HG02852 (cell line): ENCODE data around the gene HOXB9.

Source experiments
- ATAC-seq: cut with Tn5 transposase; IDR thresholded peaks from one replicate; pipeline ENCODE4 v1.9.1; 2021; ENCODE audit warnings: mild to moderate bottlenecking, moderate library complexity; ENCODE audit not compliant: unreplicated experiment

Gene HOXB9

GRCh38 chr17:48639982-48640857 lies 14.1 kb upstream of the HOXB9 start:
- no peak for ATAC-seq

DNA sequence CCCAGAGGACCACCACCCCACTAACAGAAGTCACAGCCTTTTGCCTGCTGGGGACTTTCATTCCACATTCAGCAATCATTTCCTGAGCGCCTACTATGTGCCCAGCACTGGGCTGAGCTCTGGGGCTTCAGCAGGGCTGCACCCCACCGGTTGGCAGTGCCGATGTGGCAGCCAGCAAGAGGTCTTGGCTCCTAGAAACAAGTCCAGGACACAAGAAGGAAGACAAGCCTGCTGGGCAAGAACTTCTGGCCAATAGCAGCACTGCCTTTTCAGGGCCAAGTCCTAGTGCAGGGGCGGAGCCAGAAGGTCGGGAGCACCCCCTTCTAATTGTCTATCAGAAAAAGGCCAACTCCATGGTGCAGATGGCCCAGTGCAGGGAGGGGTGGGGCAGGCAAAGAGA lies 13.0 kb upstream of the HOXB9 start:
- ATAC-seq = no peak

- no peak for ATAC-seq
Measured at GRCh38 chr17:48637323-48638260, 11.4 kb upstream of the HOXB9 start.

GRCh38 chr17:48636177-48637018 lies 10.2 kb upstream of the HOXB9 start:
- ATAC-seq = peak; percentile 50

DNA sequence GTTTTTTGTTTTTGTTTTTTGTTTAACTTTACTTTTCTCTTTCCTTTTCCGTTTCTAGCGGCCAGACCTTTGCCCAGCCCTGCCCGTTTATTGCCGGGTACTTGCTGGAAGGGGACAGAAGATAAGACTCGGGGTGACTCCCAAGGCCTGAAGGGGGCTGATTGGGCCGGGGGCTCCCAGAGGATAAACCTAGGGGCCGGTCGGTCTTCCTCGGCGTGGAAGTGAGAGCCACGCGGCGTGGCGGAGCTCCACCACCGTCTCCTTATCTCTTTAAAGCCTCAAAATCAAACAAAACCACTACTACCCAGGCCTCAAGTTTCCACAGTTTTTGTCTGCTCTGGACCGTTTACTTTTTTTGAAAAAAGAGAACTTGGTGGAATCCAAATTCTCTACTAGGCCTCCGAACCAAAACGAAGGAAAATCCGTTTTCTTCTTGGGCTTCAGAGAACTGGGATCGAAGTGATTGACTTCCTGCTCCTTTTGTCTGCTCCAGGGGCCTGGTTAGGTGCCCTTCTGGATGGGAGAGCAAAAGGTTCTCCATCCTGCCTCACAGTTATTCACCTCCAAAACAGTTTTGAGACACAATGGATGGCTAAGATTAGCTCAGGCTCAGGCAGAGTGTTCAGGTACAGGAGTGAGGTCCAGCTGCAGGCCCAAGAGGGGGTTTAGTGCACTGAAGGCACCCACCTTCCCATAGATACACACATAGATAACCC lies 8.5 kb upstream of the HOXB9 start:
- ATAC-seq = no peak

- ATAC-seq = no peak
Measured at GRCh38 chr17:48633266-48633677, 7.1 kb upstream of the HOXB9 start.

- no peak for ATAC-seq
Measured at GRCh38 chr17:48632579-48633265, 6.6 kb upstream of the HOXB9 start.

- no peak for ATAC-seq
Measured at GRCh38 chr17:48631693-48632578, 5.8 kb upstream of the HOXB9 start.

DNA sequence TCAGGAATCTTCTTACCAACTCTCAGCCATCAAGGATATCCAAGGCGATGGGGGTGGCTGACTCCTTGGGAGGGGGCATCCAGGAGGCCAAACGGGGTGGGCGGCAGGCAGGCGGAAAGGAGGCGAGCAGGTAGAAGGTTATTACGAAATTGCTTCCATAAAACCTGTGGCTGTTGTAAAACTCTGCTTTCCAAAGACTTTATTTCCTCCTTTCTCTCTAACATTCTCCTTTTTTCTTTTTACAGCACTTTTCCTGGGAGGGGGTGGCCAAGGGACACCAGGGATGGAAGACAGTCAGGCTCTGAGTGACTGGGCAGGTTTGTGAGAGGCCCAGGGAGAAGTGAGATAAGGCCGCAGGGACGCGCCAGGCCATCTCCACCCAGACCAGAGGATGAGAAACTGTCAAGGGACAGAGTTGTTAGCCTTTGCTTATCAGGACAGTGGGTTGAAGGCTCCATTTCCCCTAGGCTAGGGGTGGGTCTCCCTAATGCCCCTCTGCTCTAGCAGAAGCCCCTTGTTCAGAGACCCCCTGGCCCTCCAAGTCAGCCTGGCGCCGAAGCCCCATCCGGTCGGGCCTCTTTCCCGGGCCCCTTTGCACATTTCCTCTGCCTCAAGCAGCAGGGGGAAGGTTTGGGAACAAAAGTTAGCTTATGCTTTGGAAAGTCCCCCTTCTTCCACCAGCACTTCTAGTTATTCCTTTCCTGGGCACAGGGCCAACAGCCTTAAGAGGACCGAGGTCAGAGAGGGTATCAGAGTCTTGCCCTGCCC lies 5.0 kb upstream of the HOXB9 start:
- no peak for ATAC-seq

GRCh38 chr17:48630009-48630924 lies 4.1 kb upstream of the HOXB9 start:
- no peak for ATAC-seq

DNA sequence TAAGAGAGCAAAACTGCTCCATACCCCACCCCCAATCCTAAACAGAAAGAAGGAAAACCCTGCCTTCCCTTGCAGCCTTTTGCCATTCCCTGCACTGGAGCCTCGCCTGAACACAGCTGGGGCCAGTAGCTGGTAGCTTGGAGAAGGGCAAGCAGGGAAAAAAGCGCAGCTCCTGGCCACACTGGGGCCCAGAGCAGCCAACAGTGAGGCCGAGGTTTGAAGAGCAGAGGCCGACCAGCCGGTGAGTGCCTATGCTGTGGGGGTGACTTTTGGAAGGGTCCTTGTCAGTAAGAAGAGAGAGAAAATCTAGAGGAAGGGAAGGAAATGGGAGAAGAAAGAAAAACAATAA lies 3.2 kb upstream of the HOXB9 start:
- no peak for ATAC-seq

DNA sequence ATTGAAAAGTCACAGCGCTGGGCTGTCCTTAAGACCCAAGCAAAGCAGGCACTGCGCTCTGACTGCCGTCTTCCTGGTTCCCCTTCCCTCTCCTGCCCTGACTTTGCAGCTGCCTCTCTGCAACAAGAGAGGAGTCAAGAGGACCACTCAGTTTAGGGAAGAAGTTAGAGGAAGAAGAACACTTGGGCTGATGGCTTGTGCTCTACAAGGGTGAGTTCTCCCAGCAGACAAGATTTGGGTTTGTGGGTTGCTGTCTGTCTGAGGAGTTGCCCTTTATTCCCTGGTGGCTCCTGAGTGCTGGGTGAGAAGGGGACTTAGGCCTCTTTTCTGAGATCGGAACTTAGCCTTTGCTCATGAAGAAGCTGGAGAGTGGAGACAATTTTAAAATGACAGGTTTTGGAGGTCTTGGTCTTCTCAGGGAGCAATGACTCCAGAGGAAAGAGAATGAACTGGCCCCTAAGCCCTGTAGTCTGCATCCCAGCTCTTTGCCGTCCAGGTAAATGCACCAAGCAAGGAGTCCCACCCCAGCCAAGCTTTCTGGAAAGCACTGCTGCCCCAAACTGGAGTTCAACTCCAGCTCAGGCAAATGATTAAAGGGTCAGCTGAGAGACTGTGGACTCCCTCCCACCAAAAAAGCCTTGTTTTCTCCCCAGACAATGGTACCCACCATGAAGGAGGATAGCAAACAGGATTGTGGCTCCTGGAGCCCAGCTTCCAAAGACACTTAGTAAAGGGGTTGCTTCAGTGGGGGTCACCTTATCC lies 2.7 kb upstream of the HOXB9 start:
- no peak for ATAC-seq

DNA sequence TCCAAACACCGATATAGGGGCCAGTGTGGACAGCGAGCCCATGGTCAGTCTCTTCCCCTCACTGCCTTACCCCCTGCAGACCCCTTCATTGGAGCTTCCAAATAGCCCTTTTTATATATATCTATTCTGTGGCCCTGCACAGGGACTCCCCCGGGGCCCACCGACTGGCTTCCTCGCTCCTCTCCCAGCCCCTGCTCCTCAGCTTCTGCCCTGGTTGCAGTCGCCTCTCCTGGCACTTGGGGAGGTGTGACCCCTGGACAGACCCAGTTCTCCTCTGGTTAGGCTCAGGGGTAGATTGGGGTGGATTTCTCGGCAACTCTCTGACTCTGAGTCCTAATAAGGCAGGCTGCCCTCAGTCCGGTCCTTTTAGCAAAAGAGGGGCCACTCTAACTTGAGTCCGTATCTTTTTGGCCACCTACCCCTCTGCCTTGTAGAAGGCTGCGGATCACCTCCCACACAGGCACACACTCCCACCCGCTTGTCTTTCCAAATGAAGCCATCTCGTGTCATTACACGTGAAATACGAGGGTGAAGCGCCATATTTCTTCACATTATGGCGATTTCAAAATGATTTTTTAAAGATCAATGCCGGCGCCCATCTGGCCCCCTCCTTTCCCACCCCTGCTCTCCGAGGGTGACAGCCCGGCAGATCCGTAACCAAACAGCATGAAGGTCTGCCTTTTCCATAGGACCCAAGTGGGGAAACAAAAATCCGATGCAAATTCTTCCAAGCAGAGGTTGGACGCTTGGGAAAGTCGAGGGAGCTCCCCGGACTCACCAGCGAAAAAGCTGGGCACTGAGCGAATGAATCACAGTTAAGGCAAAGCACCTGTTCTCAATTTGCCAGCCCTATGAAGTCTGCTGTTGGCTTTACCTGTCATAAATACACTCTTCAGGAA lies 1.7 kb upstream of the HOXB9 start:
- ATAC-seq = no peak

DNA sequence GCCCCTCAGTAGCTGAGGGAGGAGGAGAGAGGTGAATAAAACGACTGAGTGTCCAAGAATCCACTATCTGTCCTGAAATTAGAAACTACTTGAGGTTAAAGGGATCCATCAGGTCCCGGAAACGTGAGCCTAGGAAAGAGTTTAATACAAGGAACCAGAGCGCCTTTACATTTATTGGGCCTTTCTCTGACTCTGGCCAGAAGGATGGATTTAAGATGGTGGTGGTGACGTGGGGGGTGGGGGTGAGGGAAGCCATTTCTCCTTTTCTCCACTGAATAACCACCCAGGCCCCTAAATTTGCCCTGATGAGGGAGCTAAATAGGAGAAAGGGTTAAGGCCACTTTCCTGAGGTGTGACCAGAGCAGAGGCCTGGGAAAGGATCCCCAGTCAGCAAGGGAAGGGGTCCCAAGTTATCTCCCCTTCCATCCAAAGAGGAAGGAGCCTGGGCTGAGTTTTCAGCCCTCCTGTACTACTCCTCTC lies 1.0 kb upstream of the HOXB9 start:
- no peak for ATAC-seq
